Cardiac fibroblast (primary cell): ENCODE data around the gene CEP89.
"Not testable (repeated sequence)": the region's sequence is repeated elsewhere in the genome, so short reads cannot be mapped to it uniquely, and the experiment has no call there.

Source experiments
- DNase-seq, 2 donors: peaks; one replicate each; pipeline versions ENCODE4 v3.0.0 to v3.0.0-alpha.2; 2010; ENCODE audit warnings: low read depth in 2 of 2
- H3K4me3 ChIP-seq, 2 donors: replicated peaks in 1 of 2; 1 replicate in 1 of 2; 2 replicates in 1 of 2; pipeline ENCODE4 v1.5.1; 2011; ENCODE audit warnings: low read depth in 2 of 2, low read length in 2 of 2, mild to moderate bottlenecking in 2 of 2, moderate library complexity in 1 of 2
- TF ChIP-seq, protein P1 (sequence below): IDR thresholded peaks from one replicate; pipeline ENCODE4 v1.5.1; 2011; ENCODE audit warnings: low read depth, mild to moderate bottlenecking, low read length, inconsistent platforms

Gene CEP89

DNA sequence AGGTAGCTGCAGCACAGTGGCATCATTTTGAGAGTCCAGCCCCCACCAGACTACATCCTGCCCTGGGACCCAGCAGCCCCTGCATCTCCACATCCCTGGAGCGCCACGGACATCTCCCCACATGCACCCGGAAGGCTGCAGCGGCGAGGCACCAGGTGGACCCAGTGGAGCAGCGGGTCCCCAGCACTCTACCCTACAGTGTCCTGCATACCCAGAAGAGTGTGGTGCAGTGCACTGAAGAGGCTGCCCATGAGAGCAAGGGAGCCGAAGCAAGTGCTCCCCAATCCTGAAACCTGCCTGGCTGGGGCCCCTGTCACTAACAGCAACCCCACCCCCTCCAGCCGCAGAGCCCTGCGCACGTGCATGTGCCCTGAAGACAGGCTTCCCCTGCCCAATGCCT lies 80.9 kb downstream of the CEP89 start:
- no peak overlapping the region for H3K4me3 ChIP-seq
- DNase-seq: no peak
- TF ChIP-seq, protein P1, sequence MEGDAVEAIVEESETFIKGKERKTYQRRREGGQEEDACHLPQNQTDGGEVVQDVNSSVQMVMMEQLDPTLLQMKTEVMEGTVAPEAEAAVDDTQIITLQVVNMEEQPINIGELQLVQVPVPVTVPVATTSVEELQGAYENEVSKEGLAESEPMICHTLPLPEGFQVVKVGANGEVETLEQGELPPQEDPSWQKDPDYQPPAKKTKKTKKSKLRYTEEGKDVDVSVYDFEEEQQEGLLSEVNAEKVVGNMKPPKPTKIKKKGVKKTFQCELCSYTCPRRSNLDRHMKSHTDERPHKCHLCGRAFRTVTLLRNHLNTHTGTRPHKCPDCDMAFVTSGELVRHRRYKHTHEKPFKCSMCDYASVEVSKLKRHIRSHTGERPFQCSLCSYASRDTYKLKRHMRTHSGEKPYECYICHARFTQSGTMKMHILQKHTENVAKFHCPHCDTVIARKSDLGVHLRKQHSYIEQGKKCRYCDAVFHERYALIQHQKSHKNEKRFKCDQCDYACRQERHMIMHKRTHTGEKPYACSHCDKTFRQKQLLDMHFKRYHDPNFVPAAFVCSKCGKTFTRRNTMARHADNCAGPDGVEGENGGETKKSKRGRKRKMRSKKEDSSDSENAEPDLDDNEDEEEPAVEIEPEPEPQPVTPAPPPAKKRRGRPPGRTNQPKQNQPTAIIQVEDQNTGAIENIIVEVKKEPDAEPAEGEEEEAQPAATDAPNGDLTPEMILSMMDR: no peak

DNA sequence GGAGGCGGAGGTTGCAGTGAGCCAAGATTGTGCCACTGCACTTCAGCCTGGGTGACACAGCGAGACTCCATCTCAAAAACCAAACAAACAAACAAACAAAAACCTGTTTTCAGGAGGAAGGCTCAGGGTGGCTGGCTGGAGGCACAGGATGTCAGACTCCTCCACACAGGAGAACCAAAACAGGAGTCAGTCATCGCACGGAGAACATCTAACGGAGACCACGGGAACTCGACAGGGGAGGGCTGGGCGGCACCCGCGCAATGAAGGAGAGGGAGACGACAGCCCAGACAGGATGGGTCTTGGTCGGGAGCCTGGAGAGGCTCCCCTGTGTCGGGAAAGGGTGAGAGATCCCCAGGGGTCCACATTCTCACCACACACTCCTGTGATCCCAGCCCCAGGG lies 81.4 kb downstream of the CEP89 start:
- no peak overlapping the region for H3K4me3 ChIP-seq
- DNase-seq: no peak
- TF ChIP-seq, protein P1: no peak

DNA sequence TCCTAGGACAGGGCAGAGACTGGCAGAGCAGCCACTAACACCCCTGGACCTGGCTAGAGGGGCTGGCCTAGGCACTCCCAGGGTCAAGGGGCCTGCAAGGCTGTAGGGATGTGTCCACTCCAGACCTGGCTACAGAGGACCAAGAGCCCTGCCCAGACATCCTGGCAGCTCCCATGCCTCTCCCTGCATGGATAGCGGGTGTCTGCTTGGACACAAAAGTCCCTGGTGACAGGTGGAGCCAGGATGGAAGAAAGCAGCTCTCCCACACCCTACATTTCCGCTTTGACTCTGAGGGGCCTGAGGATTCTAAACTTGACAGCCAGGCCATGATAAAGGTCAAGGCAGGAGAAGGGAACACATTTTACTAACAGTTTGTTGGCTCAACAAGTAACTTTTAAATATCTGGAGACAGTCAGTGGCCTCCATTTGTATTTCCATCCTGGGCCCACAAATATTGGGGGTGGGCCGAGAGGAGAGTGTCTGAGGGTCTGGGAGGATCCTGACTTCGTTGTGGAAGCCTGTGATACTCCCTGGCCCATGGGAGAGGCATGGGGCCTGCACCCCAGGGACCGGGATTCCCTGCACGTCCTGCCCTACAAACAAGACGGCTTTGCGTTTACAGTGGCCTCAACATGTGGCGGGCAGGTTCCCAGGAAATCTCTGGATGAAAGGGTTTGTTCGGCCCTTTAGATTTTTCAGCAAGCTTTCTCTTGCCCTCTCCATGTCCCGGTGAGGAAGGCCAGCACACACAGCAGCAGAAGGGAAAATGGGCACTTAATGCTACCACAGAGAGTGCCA lies 82.4 kb downstream of the CEP89 start:
- TF ChIP-seq, protein P1: no peak
- DNase-seq: no peak
- H3K4me3 ChIP-seq: no peak overlapping the region

DNA sequence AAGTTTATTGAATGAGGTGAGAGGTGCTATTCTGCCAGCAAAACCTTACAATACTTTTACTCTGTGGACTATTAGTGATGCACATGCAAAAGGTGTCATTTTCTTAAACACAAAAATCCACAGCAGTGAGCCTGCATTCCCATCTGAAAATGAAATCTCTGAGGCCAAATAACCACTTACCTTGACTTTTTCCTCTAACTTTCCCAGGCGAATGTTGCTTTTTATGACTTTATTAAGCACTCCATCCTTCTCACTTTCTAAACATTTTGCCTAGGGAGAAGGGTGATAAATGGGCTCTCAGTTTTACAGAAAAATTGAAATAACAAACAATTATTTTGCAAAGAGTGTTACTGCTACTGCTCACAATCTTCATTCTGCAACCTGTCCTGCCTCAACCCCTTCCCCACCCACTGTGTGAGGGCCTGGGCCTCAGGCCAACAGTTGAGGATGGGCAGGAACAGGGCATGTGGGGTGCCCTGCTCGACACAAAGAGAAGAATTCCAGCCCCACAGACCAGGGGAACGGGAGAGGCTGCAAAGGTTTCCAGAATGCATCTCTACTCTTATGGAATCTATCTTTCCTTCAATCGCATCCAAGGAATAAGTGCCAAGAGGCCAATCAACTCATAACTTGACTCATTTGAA lies 84.1 kb downstream of the CEP89 start:
- DNase-seq: no peak
- H3K4me3 ChIP-seq: no peak overlapping the region
- TF ChIP-seq, protein P1: no peak

DNA sequence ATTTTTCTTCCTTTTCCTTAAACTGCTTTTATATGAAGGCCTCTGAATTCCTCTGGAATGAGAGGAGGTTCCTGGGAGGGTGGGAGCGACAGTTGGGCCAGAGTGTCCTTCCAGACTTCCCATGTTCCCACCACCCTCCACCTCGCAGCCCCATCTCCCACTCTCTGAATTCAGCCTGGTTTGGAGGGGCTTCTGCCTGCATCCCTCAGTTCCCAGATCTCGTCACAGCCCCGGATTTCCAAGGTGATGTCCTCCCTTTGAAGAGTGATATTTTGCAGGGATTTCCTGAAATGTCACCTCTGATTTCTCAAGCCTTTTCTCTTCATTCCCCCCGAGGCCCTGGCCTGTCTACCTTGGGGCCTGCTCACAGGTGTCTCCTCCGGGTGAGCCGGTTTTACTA lies 85.5 kb downstream of the CEP89 start:
- no peak for DNase-seq
- no peak overlapping the region for H3K4me3 ChIP-seq
- TF ChIP-seq, protein P1: no peak

DNA sequence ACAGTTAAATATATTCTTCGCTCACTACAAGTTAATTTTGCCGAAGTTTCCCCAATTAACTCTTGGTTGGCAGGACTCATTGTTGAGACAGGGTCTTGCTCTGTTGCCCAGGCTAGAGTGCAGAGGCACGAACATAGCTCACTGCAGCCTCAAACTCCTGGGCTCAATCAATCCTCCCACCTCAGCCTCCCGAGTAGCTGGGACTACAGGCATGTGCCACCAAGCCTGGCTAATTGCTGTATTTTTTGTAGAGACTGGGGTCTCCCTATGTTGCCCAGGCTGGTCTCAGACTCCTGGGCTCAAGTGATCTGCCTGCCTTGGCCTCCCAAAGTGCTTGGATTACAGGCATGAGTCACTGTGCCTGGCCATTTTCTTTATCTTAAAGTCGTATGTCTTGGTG lies 86.5 kb downstream of the CEP89 start:
- DNase-seq, H3K4me3 ChIP-seq: not testable (repeated sequence)

DNA sequence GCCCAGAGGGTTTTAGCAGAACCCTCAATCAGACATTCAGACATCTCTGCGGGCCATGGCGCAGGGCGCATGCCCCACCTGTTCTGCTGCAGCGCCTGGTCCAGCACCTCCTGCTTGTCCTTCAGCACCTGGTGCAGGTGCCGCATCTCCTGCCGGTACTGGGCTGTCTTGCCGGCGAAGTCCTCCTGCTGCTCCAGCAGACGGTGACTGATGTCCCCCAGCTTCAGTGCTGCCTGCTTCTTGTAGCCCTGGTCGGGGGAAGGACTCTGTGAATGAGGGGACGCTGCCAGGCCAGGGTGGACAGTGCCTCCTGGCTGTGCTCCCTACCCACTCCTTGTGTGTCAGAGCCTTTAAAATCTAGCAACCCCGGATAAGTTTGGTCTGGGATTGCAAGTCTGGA lies 90.0 kb downstream of the CEP89 start:
- DNase-seq: no peak
- TF ChIP-seq, protein P1: no peak

More for the DNA sequence above, 90.0 kb downstream of the CEP89 start:
- H3K4me3 ChIP-seq: no peak overlapping the region
